MM.1S (cell line): ENCODE data around the gene ATR.

Experiments used
- EZH2 ChIP-seq: fragments of 300-600 bp; sonication (generic); optimal IDR thresholded peaks from 2 replicates; pipeline ENCODE3; 2017; ENCODE audit warnings: low read depth, mild to moderate bottlenecking, antibody characterized with exemption, low read length, mixed read lengths
- TF ChIP-seq, protein P1 (sequence below): fragments of 300-600 bp; sonication (generic); IDR thresholded peaks from 2 replicates; pipeline ENCODE4 v1.5.1; 2016; ENCODE audit warnings: antibody characterized with exemption, low read length, mixed read lengths

DNA sequence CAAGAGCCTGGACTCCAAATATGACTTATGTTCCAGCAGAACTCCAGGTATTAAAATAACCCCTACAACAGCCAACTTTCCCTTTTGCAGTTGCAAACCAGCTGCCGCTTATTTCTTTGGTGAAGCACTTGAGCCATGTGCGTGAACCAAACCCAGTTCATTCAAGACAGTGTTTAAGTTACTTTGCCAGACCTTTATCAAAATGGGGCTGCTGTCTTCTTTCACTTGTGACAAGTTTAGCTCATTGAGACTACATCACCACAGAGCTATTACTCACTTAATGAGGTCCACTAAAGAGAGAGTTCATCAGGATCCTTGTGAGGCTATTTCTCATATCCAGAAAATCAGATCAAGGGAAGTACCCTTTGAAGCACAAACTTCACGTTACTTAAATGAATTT lies 128.3 kb downstream of the ATR start:
- TF ChIP-seq, protein P1, sequence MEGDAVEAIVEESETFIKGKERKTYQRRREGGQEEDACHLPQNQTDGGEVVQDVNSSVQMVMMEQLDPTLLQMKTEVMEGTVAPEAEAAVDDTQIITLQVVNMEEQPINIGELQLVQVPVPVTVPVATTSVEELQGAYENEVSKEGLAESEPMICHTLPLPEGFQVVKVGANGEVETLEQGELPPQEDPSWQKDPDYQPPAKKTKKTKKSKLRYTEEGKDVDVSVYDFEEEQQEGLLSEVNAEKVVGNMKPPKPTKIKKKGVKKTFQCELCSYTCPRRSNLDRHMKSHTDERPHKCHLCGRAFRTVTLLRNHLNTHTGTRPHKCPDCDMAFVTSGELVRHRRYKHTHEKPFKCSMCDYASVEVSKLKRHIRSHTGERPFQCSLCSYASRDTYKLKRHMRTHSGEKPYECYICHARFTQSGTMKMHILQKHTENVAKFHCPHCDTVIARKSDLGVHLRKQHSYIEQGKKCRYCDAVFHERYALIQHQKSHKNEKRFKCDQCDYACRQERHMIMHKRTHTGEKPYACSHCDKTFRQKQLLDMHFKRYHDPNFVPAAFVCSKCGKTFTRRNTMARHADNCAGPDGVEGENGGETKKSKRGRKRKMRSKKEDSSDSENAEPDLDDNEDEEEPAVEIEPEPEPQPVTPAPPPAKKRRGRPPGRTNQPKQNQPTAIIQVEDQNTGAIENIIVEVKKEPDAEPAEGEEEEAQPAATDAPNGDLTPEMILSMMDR, result no peak
- TF ChIP-seq EZH2, result no peak
